K562 (cell line): ENCODE data around the gene FXYD4. TPM values are rescaled to one million over a fixed set of nuclear protein-coding genes. Genes with fewer than 3 reads are reported as not detected.

Experiments used
- BCOR ChIP-seq: fragments of 450-650 bp; IDR thresholded peaks from 2 replicates; pipeline ENCODE4 v1.6.1; 2016
- BRD9 ChIP-seq: fragments of 450-650 bp; IDR thresholded peaks from 2 replicates; pipeline ENCODE4 v1.6.1; 2018; ENCODE audit warnings: low read depth; ENCODE audit not compliant: partially characterized antibody
- BRF1 ChIP-seq: IDR thresholded peaks from 3 replicates; pipeline ENCODE4 v1.6.1; 2011; ENCODE audit warnings: borderline replicate concordance, mild to moderate bottlenecking; ENCODE audit not compliant: insufficient read length; ENCODE audit errors: extremely low read depth
- CREB1 ChIP-seq, 2 experiments: sonication (generic) in 1 of 2; formaldehyde crosslinking in 1 of 2; IDR thresholded peaks; 2 replicates each; pipeline versions ENCODE4 v1.6.1 to v1.8.0; 2012 to 2022; ENCODE audit warnings: inconsistent platforms in 1 of 2, mild to moderate bottlenecking in 1 of 2, missing genetic modification reagents in 1 of 2, moderate library complexity in 1 of 2
- FOXK2 ChIP-seq, 2 experiments: fragments of 450-650 bp; IDR thresholded peaks in 1 of 2; conservative IDR thresholded peaks in 1 of 2; 2 replicates each; pipeline ENCODE4 v1.6.1; 2016; ENCODE audit warnings: low read depth in 2 of 2, mild to moderate bottlenecking in 1 of 2
- GABPA ChIP-seq: fragments of 200-800 bp; sonication (Bioruptor generic); conservative IDR thresholded peaks from 2 replicates; pipeline ENCODE4 v1.6.1; 2016; ENCODE audit warnings: low read depth, missing genetic modification characterization, missing compliant biosample characterization
- MED1 ChIP-seq: sonication (generic); formaldehyde crosslinking; IDR thresholded peaks from 2 replicates; pipeline ENCODE4 v1.8.1; 2023; ENCODE audit warnings: missing genetic modification reagents, borderline replicate concordance
- NBN ChIP-seq: fragments of 450-650 bp; IDR thresholded peaks from 2 replicates; pipeline ENCODE4 v1.6.1; 2016; ENCODE audit warnings: low read depth, mild to moderate bottlenecking
- NELFE ChIP-seq: IDR thresholded peaks from 2 replicates; pipeline ENCODE4 v1.6.1; 2011; ENCODE audit warnings: mild to moderate bottlenecking; ENCODE audit not compliant: insufficient read depth, insufficient read length
- NR1H2 ChIP-seq: sonication (generic); formaldehyde crosslinking; IDR thresholded peaks from 2 replicates; pipeline ENCODE4 v1.4.0; 2020; ENCODE audit warnings: mild to moderate bottlenecking, missing genetic modification reagents
- PCBP2 ChIP-seq: fragments of 200-400 bp; formaldehyde crosslinking; IDR thresholded peaks from 2 replicates; pipeline ENCODE4 v1.6.1; 2018; ENCODE audit warnings: low read length, low read depth, mild to moderate bottlenecking, moderate library complexity; ENCODE audit not compliant: poor library complexity, severe bottlenecking
- POLR2AphosphoS5 ChIP-seq: IDR thresholded peaks from 2 replicates; pipeline ENCODE4 v1.6.1; 2011; ENCODE audit warnings: mild to moderate bottlenecking, low read depth, low read length, moderate library complexity; ENCODE audit not compliant: control insufficient read depth, insufficient read depth
- RBM14 ChIP-seq: fragments of 200-400 bp; formaldehyde crosslinking; IDR thresholded peaks from 2 replicates; pipeline ENCODE4 v1.6.1; 2018; ENCODE audit warnings: low read depth, mild to moderate bottlenecking, low read length, moderate library complexity, borderline replicate concordance; ENCODE audit not compliant: insufficient read depth
- SAFB2 ChIP-seq: fragments of 200-400 bp; formaldehyde crosslinking; IDR thresholded peaks from 2 replicates; pipeline ENCODE4 v1.6.1; 2018; ENCODE audit warnings: borderline replicate concordance, low read length, low read depth, moderate library complexity; ENCODE audit not compliant: severe bottlenecking
- SPI1 ChIP-seq: IDR thresholded peaks from 2 replicates; pipeline ENCODE4 v1.6.1; 2011; ENCODE audit warnings: low read depth, low read length, control low read depth, borderline replicate concordance
- SUPT5H ChIP-seq: fragments of 450-650 bp; IDR thresholded peaks from 2 replicates; pipeline ENCODE4 v1.6.1; 2016
- ZBTB8A ChIP-seq: fragments of 450-650 bp; IDR thresholded peaks from 2 replicates; pipeline ENCODE4 v1.6.1; 2018; ENCODE audit warnings: mild to moderate bottlenecking, moderate library complexity; ENCODE audit not compliant: partially characterized antibody
- ZNF121 ChIP-seq: sonication (generic); formaldehyde crosslinking; conservative IDR thresholded peaks from 2 replicates; pipeline ENCODE4 v1.8.0; 2022; ENCODE audit warnings: missing genetic modification reagents
- polyA plus RNA-seq, 8 experiments: library from polyadenylated mRNA; depleted of rRNA in 4 of 8; stranded (reverse) in 5 of 8; unstranded in 3 of 8; fragments of >200 nt; fragmentation: Nextera tagmentation in 2 of 8; fragmentation: Illumina TruSeq in 1 of 8; extraction: Ambion mirVana in 2 of 8; extraction: Trizol in 1 of 8; gene quantifications; 2 replicates each; pipeline versions ENCODE4 v1.2.1 to v1.2.3, GENCODE V29; 2011 to 2014; ENCODE audit warnings: inconsistent platforms in 1 of 8, missing spikeins in 1 of 8
- total RNA-seq, 7 experiments: library from RNA; depleted of rRNA in 6 of 7; stranded (reverse); fragments of >200 nt in 6 of 7; fragmentation: Illumina TruSeq in 2 of 7; extraction: Trizol in 2 of 7; gene quantifications; 2 replicates each; pipeline versions ENCODE4 v1.2.1 to v1.2.3, GENCODE V29; 2011 to 2021; ENCODE audit warnings: low replicate concordance in 1 of 7
- TF ChIP-seq, protein P1 (sequence below): fragments of 150-350 bp; conservative IDR thresholded peaks from 2 replicates; pipeline ENCODE4 v1.6.1; 2014; ENCODE audit warnings: low read length
- TF ChIP-seq, protein P2 (sequence below): fragments of 450-650 bp; IDR thresholded peaks from 2 replicates; pipeline ENCODE4 v1.6.1; 2016
- TF ChIP-seq, protein P3 (sequence below): fragments of 450-650 bp; IDR thresholded peaks from 2 replicates; pipeline ENCODE4 v1.6.1; 2016; ENCODE audit warnings: mild to moderate bottlenecking

The FXYD4 gene
- total and polyA plus RNA-seq, 9 of the 15 experiments (the other 6 are each of a cell fraction or from before 2014, with no cell fraction given): not detected

DNA sequence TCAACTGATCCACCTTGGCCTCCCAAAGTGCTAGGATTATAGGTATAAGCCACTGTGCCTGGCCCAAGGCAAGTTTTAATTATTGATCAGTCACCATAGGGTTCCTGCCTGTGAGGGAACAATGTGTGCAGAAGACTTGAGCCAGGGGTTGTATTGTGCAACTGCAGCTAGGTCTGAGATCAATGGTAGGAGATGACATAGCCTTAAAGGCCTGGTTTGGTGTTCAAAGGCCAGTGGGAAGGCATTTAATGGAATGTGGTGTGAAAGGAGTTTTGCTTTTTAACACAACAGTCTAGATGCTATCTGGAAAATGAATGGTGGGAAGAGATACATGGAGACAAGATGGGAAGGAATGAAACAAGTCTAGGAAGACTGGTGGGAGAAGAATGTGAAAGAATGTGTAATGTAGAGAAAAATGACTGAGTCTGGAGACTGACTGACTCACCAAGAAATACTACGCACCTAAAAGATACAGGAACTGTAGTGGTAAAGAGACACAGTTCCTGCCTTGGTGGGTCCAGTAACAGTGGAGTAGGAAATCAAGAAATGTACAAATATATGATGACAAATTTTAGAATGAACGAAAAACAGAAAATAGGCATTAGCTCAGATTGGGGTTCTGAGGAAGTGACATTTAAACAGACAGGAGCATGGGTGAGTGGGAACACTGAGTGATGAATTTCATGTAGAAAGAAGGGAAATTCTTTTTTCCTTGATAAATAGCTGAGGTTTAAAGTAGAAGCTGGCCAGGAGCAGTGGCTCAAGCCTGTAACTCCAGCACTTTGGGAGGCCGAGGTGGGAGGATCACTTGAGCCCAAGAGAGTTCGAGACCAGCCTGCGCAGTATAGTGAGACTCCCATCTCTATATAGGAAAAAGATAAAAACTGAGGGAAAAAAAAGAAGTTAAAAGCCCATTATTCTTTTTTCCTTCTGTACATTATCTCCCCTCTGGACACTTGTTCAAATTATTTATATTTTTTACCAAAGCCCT is 28.2 kb downstream of the FXYD4 start (continued):
- TF ChIP-seq RBM14 (no peak), SUPT5H (peak; percentile 64), PCBP2 (no peak), NBN (0 out of 2 replicates have a peak, but pooled peaks have one; percentile 62), BCOR (no peak), FOXK2 (conservative IDR thresholded peaks at IDR 0.05 in 1 of 2, IDR thresholded peaks at IDR 0.05 in 1 of 2; ENCODE audit: low read depth in 2 of 2) (peak in 1 of 2 experiments; percentile 31; a peak in 1 of 4 replicates), BRD9 (no peak), BRF1 (no peak), SPI1 (0 out of 2 replicates have a peak, but pooled peaks have one; percentile 24), NR1H2 (CRISPR knock-in tag) (no peak), NELFE (no peak), SAFB2 (no peak), POLR2AphosphoS5 (no peak; the same call in 1 of the 2 replicates), ZNF121 (CRISPR knock-in tag) (no peak), ZBTB8A (no peak), GABPA (no peak; the same call in 1 of the 2 replicates), CREB1 (IDR thresholded peaks at IDR 0.05) (no peak), CREB1 (CRISPR knock-in tag; IDR thresholded peaks at IDR 0.05) (no peak), MED1 (CRISPR knock-in tag) (no peak)
- TF ChIP-seq, protein P1, sequence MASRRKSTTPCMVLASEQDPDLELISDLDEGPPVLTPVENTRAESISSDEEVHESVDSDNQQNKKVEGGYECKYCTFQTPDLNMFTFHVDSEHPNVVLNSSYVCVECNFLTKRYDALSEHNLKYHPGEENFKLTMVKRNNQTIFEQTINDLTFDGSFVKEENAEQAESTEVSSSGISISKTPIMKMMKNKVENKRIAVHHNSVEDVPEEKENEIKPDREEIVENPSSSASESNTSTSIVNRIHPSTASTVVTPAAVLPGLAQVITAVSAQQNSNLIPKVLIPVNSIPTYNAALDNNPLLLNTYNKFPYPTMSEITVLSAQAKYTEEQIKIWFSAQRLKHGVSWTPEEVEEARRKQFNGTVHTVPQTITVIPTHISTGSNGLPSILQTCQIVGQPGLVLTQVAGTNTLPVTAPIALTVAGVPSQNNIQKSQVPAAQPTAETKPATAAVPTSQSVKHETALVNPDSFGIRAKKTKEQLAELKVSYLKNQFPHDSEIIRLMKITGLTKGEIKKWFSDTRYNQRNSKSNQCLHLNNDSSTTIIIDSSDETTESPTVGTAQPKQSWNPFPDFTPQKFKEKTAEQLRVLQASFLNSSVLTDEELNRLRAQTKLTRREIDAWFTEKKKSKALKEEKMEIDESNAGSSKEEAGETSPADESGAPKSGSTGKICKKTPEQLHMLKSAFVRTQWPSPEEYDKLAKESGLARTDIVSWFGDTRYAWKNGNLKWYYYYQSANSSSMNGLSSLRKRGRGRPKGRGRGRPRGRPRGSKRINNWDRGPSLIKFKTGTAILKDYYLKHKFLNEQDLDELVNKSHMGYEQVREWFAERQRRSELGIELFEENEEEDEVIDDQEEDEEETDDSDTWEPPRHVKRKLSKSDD: no peak
- TF ChIP-seq, protein P2, sequence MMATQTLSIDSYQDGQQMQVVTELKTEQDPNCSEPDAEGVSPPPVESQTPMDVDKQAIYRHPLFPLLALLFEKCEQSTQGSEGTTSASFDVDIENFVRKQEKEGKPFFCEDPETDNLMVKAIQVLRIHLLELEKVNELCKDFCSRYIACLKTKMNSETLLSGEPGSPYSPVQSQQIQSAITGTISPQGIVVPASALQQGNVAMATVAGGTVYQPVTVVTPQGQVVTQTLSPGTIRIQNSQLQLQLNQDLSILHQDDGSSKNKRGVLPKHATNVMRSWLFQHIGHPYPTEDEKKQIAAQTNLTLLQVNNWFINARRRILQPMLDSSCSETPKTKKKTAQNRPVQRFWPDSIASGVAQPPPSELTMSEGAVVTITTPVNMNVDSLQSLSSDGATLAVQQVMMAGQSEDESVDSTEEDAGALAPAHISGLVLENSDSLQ: no peak; the same call in 1 of the 2 replicates
- TF ChIP-seq, protein P3, sequence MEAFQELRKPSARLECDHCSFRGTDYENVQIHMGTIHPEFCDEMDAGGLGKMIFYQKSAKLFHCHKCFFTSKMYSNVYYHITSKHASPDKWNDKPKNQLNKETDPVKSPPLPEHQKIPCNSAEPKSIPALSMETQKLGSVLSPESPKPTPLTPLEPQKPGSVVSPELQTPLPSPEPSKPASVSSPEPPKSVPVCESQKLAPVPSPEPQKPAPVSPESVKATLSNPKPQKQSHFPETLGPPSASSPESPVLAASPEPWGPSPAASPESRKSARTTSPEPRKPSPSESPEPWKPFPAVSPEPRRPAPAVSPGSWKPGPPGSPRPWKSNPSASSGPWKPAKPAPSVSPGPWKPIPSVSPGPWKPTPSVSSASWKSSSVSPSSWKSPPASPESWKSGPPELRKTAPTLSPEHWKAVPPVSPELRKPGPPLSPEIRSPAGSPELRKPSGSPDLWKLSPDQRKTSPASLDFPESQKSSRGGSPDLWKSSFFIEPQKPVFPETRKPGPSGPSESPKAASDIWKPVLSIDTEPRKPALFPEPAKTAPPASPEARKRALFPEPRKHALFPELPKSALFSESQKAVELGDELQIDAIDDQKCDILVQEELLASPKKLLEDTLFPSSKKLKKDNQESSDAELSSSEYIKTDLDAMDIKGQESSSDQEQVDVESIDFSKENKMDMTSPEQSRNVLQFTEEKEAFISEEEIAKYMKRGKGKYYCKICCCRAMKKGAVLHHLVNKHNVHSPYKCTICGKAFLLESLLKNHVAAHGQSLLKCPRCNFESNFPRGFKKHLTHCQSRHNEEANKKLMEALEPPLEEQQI: no peak
